NCI-H510A (cell line): Measurements from ENCODE around the gene ZNF268.
"Not testable (repeated sequence)": the region's sequence is repeated elsewhere in the genome, so short reads cannot be mapped to it uniquely, and the experiment has no call there.

ENCODE experiments used
- DNase-seq: peaks from one replicate; lab custom pipeline; 2025; lab: John Stamatoyannopoulos, UW

Gene ZNF268

DNA sequence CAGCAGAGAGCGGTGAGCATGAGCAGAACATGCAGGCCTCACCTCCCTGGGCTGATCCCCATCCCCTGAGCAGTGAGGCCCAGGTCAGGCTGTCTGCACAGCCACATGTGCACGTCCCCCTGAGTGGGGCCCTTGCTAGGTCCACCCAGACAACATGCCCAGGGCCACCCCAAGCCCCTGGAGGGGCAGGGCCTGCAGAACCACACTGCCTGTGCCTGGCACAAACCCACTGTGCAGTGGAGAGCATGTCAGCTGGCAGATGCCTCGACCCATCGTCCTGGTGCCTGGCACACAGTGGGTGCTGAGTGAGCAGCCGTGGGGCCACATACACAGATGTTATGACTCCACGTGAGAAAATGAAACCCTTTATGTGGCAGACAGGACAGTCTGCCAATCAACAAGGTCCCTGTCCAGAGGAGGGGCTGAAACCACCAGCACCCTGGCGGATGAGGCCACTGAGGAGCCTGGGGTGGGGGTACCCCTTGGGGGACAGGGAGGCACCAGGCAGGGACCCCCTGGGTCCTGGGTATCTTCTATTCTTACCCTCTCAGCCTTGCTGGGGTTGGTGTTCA is 46.1 kb downstream of the ZNF268 start:
- DNase-seq: no peak

DNA sequence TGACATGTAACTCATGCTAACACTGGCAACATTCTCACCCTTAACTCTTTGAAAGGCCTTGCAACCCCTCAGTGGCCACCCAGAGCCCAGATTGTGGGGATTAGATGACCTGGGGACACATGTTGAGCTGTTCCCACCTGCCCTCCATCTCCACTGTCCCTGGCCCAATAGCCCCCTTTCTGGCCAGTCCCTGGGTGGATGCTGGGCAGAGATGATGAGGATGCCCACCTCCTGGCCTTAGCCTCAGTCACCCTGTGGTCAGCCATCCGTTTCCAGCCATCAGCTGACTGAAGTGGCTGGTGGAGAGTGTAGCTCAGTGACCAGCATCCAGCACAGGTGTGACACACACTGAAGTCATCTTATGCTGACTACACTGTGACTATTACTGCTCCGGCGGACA is 49.7 kb downstream of the ZNF268 start:
- no peak for DNase-seq

DNA sequence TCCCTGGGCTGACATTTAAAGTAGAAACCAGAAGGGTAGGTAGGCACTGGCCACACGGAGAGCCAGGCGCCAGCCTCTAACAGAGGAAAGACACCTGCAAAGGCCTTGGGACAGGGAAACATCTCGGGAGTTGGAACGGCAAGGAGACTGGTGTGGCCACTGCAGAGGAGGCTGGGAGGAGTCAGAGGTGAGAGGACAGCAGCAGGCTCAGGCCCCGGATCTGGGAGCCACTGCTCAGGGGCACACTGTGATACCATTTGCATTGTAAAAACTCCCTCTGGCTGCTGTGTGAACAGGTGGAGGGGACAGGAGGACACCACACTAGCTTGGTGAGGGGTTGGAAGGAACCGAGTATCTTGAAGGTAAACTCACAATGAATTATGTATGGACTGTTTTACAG is 51.7 kb downstream of the ZNF268 start:
- DNase-seq: no peak

DNA sequence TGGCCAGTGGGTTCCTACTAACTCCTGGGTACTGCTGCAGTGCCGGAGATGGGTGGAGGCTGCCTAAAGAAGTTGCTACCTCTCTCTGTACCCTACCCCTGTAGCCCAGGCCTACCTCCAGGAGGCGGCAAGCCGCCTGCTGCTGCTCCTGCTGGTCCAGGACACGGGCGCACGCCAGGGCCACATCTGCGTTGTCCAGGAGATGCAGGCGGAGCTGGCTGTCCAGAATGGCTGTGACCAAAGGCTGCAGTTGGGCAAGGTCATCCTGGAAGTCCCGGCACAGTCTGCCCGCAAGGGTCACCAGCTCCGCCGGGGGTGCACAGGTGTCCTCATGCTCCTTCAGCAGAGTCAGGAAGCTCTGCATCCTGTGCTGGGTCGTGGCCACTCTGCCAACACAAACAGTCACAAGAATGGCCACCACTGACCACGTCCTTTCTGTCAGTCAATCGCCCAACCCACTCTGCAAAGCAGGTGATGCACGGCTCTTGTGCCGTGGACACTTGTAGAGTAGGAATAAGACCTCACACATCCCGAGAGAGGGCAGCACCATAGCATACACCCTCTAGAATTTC is 52.8 kb downstream of the ZNF268 start:
- DNase-seq: no peak

DNA sequence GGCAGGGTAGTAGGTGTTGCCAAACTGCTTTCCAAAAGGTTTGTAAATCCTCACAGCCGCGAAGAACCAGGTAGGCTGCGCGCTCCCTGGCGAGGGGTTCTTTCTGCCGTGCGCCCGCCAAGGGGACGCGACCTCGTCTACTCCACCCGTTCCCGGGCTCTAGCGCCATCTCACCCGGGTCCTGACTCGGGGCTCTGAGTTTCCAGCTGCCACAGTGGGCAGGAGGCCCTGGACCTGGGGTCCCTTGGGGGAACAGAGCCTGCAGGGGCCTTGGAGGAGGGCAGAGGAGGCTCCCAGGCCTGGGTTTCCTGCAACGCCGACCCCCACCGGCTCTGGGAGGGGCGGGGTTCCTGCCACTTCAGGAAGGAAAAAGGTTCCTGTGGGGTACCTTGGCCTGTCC is 53.7 kb downstream of the ZNF268 start:
- no peak for DNase-seq

DNA sequence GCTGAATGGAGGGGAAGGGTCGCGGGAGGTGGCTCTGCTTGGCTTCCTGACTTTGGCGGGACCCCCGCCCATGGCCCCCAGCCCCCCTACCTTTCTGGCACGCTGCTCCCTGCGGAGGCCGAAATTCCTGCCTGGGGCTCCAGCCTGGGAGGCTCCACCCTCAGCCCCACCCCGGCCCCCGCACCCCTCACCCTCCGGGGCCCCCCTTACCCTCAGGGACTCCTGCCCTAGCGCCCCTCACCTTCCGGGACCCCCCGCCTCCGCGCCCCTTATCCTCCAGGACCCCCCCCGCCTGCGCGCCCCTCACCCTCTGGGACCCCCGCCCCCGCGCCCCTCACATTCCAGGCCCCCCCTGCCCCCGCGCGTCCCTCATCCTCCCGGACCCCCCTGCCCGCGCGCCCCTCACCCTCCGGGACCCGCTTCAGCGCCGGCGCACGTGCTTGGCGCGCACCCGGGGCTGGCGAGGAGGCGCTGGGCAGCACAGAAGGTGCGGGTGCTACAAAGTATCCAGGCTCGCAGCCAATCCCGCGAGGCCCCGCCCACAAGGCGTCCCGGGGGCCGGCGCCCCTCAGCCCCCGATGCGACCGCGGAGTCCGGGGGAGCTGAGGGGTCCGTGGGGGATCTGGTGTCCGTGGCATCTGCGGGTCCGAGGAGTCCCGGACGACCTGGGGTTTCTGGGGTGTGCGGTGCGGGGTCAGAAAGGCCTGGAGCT is 54.3 kb downstream of the ZNF268 start, which contains the start of gene ANHX:
ANHX (minus strand) TSS at position 477 of the 712 bp plus-strand sequence. CDS start 1,521 bp downstream, outside the sequence.
- DNase-seq: no peak

DNA sequence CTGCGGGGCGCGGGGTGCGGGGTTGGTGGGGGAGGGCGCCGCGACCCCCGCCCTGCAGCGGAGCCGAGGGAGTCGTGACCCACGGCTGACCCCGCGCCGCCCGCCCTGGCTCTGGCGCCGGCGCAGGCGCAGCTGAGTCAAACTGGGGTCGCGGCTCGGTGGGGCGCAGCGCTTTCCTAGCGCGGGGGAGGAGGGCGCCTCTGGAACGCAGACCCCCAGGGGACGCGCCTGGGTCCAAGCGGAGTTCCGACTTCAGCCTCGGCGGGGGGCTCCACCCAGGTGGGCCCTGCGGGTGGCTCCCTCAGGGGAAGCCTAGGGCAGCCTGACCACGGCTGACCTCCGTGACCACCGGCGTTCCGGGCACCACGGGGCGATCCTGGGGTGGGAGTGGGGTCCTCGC is 54.8 kb downstream of the ZNF268 start:
- DNase-seq: no peak

DNA sequence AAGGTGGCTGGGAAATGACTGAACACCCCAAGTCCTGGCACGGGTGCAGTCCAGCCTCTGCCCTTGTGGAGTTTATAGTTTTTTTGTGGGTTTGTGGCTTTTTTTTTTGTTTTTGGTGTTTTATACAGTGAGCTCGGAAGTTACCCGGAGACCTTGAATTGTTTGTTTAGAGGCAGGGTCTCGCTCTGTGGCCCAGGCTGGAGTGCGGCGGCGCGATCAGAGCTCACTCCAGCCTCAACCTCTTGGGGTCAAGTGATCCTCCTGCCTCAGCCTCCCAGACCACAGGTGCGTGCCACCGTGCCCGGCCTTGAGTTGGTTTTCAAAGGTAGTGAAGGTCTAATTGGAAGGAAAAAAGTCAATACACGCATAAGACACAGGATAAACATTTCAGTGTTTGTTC is 55.3 kb downstream of the ZNF268 start:
- no peak for DNase-seq

DNA sequence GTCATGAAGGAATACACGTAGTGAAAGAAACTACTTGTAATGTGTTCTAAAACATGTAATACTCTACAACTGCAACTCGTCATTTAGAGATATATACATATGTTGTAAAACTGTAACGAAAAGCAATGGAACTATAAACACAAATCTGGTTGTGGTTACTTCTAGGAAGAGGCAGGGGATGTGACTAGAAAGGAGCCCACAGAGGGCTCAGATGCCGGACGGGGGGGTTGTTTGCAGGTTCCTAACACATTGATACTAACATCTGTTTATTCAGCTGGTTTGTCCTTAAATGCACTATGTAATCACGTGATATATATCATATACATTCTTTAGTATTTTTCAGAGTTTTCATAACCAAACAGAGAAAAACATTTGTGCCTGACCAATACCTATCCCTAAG is 70.4 kb downstream of the ZNF268 start:
- DNase-seq: no peak

DNA sequence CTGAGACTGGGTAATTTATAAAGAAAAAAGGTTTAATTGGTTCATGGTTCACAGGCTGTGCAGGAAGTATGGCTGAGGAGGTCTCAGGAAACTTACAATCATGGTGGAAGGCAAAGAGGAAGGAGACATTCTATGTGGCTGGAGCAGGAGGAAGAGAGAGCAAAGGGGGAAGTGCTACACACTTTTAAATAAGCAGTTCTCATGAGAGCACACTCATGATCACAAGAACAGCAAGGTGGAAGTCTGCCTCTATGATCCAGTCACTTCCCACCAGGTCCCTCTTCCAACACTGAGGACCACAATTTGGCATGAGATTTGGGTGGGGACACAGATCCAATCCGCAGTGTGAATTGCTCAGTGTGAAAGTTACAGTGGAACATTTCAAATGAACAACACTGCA is 74.5 kb downstream of the ZNF268 start:
- DNase-seq: not testable (repeated sequence)

DNA sequence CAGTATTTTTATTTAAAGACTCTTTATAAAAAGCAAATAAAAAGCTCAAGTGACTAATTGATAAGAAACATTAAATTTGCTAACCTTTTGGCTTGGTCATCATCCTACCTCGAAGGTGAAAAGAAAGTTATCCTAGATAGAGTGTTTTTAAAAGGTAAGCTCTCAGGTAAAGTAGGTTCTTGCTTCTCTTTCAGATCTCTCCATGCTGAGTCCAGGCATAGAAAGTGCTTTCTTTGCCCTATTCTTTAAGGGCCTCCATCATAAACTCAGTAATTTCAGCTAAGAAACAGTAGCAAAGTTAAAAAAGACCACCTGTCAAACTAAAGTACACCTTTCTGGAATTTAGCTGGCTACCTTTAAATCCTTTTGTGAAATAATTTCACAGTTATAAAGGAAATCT is 75.0 kb downstream of the ZNF268 start:
- no peak for DNase-seq

DNA sequence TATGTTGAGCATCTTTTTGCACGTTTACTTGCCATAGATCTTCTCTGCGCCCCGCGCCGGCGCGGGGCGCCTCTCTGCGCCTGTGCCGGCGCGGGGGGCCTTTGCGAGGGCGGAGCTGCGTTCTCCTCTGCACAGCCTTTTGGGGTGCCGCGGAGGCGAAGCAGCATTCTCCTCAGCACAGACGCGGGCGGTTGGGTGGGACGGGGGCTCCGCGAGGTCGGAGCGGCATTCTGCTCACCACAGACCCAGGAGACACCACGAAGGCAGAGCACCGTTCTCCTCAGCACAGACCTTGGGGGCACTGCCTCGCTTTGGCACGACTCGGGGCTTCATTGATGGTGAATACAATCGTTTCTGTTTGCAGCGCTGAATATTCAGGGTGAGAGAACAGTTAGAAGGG is 82.9 kb downstream of the ZNF268 start:
- no peak for DNase-seq
